ENCODE data around the gene VWA2. TPM values are rescaled to one million over a fixed set of nuclear protein-coding genes. Genes with fewer than 3 reads are reported as not detected.

The VWA2 gene
- total and polyA plus RNA-seq, 2 donors (not counting 3 experiments of a cell fraction or from before 2014, with no cell fraction given), result not detected

- Histone ChIP-seq H4K20me1 (replicated peaks; ENCODE audit: control insufficient read depth, extremely low read depth, insufficient read depth, low read length) (no peaks in the 10 kb centered on the region), H3K4me3 (replicated peaks in 1 of 3; ENCODE audit: insufficient read depth in 1 of 3, low read depth in 1 of 3, low read length in 3 of 3) (no peak overlapping the region), H3K27ac (ENCODE audit: insufficient read depth, low read depth, low read length) (no peak overlapping the region), H3K9ac (replicated peaks; ENCODE audit: extremely low read depth, insufficient read depth, low read length) (no peak overlapping the region), H3K4me2 (ENCODE audit: insufficient read depth, low read length) (no peak overlapping the region), H3K9me1 (replicated peaks; ENCODE audit: control insufficient read depth, extremely low read depth, insufficient read depth, low read length) (no peaks in the 10 kb centered on the region), H3K9me3 (replicated peaks; ENCODE audit: control insufficient read depth, insufficient read depth, low read length) (no peaks in the 10 kb centered on the region), H3K36me3 (ENCODE audit: control insufficient read depth in 2 of 2, extremely low read depth in 1 of 2, insufficient read depth in 2 of 2, low read length in 2 of 2) (no peaks in the 10 kb centered on the region), H3K4me1 (ENCODE audit: control insufficient read depth, extremely low read depth, insufficient read depth, low read length) (no peaks in the 10 kb centered on the region), H3K27me3 (ENCODE audit: control insufficient read depth in 2 of 2, insufficient read depth in 2 of 2, low read length in 2 of 2) (peaks cover 0 to 4% of the 10 kb centered on the region in 2 experiments), H2AFZ (ENCODE audit: low read depth, low read length) (no peak overlapping the region), H3K79me2 (ENCODE audit: control insufficient read depth, insufficient read depth, low read length) (no peaks in the 10 kb centered on the region)
- no peak for FAIRE-seq
- intact Hi-C loops (cut with micrococcal nuclease), result no loop called here
- CTCF ChIA-PET, result no interaction called here
- TF ChIP-seq GATA2 (IDR thresholded peaks at IDR 0.05; ENCODE audit: insufficient read depth, insufficient read length, low read depth, low read length) (no peak), FOS (IDR thresholded peaks at IDR 0.05; ENCODE audit: borderline replicate concordance, insufficient read depth, low read length) (no peak), JUN (IDR thresholded peaks at IDR 0.05; ENCODE audit: borderline replicate concordance, insufficient read depth, insufficient read length, low read depth) (no peak), MAX (IDR thresholded peaks at IDR 0.05; ENCODE audit: insufficient read depth, insufficient read length) (no peak), MYC (IDR thresholded peaks at IDR 0.05; ENCODE audit: low read depth, low read length) (no peak), EZH2 (IDR thresholded peaks at IDR 0.05; ENCODE audit: borderline replicate concordance, low read depth, low read length, severe bottlenecking) (no peak), CTCF (IDR thresholded peaks at IDR 0.05; ENCODE audit: extremely low read depth in 1 of 2, insufficient read depth in 1 of 2, low read depth in 1 of 2, low read length in 2 of 2) (no peak), POLR2A (IDR thresholded peaks at IDR 0.05; ENCODE audit: low read depth, low read length) (no peak), POLR2AphosphoS5 (IDR thresholded peaks at IDR 0.05; ENCODE audit: insufficient read depth, low read depth, low read length) (no peak)
- dilution Hi-C loops (cut with MboI; ENCODE audit: extremely low pct_ligation_motif_present, low sequenced_read_pairs), result no loop called here
- POLR2A ChIA-PET, result no interaction called here
- BruUV-seq (replicated peaks), result no TSS peak
- no peak for DNase-seq (ENCODE audit: low read depth, low spot score)
These were observed 24.0 kb upstream of the VWA2 start for GRCh38 chr10:114215033-114215432.
